LNCAP (cell line): ENCODE data around the gene BCOR.

Source experiments
- CTCF ChIP-seq: fragments of 450-650 bp; IDR thresholded peaks from 2 replicates; pipeline ENCODE4 v1.5.1; 2017; ENCODE audit warnings: mild to moderate bottlenecking

Gene BCOR

GRCh38 chrX:40085102-40085551 is 12.6 kb downstream of the BCOR start:
- TF ChIP-seq CTCF, result no peak

- no peak for TF ChIP-seq CTCF
These were observed 13.2 kb downstream of the BCOR start for GRCh38 chrX:40084471-40085101.

GRCh38 chrX:40083979-40084359 is 13.8 kb downstream of the BCOR start:
- no peak for TF ChIP-seq CTCF

GRCh38 chrX:40083120-40083978 is 14.4 kb downstream of the BCOR start:
- no peak for TF ChIP-seq CTCF

DNA sequence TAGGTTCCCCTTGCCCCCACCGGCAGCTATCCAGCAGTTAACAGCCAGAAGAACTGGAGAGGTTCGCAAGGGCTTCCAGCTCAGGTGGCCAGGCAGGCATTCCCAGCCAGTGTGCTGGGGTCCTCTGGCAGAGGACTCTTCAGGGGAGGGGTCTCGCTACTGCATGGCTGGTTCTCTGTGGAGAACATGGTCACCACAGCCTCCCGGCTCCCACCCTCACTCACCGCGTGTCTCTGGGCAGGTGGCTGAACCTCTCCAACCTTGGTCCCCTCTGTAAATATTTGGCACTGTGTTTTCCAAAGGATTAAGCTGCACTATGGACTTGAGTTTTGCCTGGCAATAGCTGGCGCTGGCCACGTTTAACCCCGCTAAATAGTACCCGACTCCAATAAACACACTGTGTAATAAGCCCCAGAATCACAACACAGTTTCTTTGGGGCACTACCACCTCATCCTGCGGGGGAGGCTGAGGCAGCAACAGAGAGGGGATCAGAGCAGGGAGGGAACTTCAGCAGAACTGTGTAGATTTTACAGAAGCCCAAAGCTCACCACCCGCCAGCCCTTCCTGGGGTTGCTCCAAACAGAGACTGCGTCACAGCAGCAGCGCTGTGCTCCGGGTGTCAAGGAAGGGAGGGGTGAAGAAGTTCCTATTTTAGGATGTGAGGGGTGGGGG is 15.2 kb downstream of the BCOR start:
- TF ChIP-seq CTCF, result no peak

DNA sequence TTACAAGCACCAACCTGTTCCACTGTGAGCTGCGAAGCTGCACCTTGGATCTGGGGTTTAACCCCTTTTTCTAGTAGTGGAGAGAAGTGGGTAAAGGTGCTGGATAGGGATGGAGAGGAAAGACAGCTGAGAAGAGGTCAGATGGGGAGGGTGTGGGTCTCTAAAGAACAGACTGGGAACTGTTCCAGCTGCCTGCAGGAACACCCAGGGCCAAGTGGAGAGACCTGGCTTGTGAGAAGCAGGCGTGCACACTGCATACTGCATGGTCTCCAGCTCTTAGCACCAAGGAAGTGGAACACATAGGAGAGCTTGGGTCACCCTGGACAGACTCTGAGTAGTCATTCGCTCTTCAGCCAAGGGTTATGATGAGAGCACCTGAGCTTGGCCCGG is 16.1 kb downstream of the BCOR start:
- no peak for TF ChIP-seq CTCF

DNA sequence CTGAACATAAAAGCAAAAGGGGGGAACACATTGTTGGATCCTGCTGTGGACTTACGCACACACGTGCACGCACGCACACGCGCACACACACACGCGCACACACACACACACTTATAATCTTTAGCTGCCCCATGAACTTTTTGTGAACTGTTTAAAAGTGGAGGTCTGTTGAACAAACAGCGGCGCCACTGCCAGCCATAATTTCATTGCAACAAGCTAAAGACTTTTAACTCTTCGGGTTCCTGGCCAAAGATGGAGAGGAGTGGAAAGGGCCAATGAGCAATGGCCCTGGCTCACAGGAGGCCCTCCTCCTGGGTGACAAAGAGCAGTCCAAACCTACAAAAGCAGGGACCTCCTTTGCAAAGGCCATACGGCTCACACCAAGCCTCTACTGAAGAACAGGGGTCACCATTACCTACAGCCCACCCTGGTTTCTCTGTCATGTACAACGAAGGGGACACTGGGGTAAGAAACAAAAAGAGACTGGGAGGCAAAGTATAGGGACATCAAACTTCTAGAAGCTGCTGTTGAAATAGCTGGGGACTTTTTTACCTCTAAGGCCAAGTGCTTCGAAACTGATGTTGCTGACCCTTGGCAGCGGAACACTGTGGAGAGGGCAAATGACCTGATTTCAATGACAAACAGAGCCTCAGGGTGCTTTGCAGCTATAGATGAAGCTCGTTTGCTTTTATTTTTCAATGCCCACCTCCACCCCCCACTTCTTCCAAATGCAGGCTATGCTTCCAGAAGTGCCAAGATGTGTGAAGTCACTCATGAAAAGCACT is 16.7 kb downstream of the BCOR start:
- TF ChIP-seq CTCF, result no peak
